ENCODE measurements around the gene REEP2. TPM values are rescaled to one million over a fixed set of nuclear protein-coding genes. Genes with fewer than 3 reads are reported as not detected.
A peak's percentile ranks its signal among the peaks of the same experiment; 100 is the strongest.

REEP2 gene
- total and polyA plus RNA-seq, 4 donors, result 0.08 to 0.28 (median 0.12) TPM; not detected in 1

DNA sequence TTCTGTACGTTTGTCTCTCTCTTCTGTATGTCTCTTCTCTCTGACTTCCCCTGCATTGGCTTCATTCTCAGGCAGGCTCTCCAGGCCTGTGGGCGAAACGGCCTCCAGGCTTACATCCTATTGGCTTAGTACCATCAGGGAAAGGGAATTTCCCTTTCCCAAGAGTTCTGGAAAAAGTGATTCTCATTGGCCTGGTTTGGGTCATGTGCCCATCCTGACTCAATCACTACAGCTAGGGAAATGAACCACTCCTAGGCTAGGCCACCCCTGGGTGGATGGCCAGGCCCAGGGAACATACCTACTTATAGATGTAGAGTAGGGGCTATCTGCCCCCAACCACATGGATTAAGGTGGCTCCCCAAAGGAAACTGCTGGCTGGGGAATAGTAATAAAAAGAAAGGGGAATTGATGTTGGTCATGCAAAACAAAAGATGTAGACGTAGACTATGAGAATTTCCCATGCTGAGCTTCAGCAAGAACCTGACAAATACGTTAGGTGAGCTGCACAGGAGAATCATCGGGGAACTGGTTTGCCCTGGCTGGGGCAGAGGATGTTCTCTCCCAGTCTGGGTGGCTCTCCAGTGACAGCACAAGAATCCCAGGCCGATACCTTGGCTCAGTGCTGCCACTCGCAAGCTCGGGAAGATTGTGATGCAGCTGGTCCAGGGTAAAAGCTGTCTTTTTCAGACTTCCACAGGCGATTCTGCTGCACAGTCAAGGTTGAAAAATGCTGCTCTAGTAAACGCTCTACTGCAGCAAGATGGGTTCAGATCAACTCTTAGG is 22.7 kb downstream of the REEP2 start:
- no peaks in the 10 kb centered on the region for H3K9me3 ChIP-seq (ENCODE audit: control insufficient read depth in 4 of 4, low read length in 3 of 4)
- H3K36me3 ChIP-seq (ENCODE audit: control insufficient read depth in 4 of 4, insufficient read depth in 3 of 4, low read depth in 1 of 4, low read length in 3 of 4), result peaks cover 0 to 1% (median 0%) of the 10 kb centered on the region in 4 donors
- TF ChIP-seq NR2F2 (IDR thresholded peaks at IDR 0.05) (no peak), HNF4G (IDR thresholded peaks at IDR 0.05) (no peak), SP1 (IDR thresholded peaks at IDR 0.05) (no peak), ZBTB33 (IDR thresholded peaks at IDR 0.05) (no peak), CTCF (IDR thresholded peaks at IDR 0.05; ENCODE audit: low read depth, low read length, missing input control) (no peak), REST (IDR thresholded peaks at IDR 0.05) (no peak)
- TF ChIP-seq, protein P1, sequence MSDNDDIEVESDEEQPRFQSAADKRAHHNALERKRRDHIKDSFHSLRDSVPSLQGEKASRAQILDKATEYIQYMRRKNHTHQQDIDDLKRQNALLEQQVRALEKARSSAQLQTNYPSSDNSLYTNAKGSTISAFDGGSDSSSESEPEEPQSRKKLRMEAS (IDR thresholded peaks at IDR 0.05), result no peak
- DNase-seq (ENCODE audit: low spot score), result no peak
- H3K27me3 ChIP-seq (ENCODE audit: control insufficient read depth in 4 of 4, insufficient read depth in 4 of 4, low read length in 3 of 4), result no peaks in the 10 kb centered on the region
- 86% methylated on average over 11 of the region's 11 CpGs for WGBS
- no peak overlapping the region for H3K27ac ChIP-seq (ENCODE audit: low read depth in 1 of 2, low read length in 2 of 2)
- no peak overlapping the region for H3K9ac ChIP-seq (ENCODE audit: low read depth in 1 of 2, low read length in 2 of 2)
- no peak overlapping the region for H3K4me3 ChIP-seq (ENCODE audit: low read depth in 1 of 3, low read length in 3 of 3)
- H3K4me1 ChIP-seq (ENCODE audit: control insufficient read depth in 4 of 4, insufficient read depth in 4 of 4, low read length in 3 of 4), result peaks cover 0 to 6% (median 5%) of the 10 kb centered on the region in 4 donors

DNA sequence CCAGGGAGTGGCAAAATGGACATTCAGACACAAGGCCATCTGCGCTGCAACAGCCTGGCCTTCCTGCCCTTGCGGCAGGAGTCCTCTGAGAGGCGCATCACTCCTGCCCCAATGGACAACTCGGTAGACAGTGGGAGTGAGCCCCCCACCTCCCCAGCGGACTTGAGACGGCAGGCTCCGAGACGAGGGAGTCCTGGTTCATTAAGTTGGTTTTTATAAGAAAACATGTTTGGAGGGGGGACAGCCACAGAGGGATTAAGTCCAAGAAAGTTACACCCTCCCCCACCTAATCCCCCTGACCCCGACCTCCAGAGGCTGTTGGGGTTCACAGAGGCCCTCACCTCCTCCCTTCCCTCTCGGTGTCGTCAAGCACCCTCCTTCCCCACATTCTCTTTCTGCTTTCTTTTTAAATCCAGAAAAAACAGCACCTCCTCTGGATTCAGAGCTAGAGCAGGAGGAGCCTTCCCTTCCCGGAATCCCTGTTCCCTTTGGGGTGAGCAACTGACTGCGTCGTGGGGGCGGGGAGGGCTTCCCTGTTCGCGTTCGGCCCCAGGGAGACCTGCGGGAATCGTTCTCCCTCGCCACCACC is 24.7 kb downstream of the REEP2 start:
- 22% methylated on average over 21 of the region's 21 CpGs for WGBS
- Histone ChIP-seq H3K36me3 (ENCODE audit: control insufficient read depth in 4 of 4, insufficient read depth in 3 of 4, low read depth in 1 of 4, low read length in 3 of 4) (peaks cover 2 to 14% (median 13%) of the 10 kb centered on the region in 4 donors), H3K9ac (ENCODE audit: low read depth in 1 of 2, low read length in 2 of 2) (peak overlapping the region; percentile 49 to 52), H3K27ac (ENCODE audit: low read depth in 1 of 2, low read length in 2 of 2) (peak overlapping the region; percentile 94 to 95), H3K27me3 (ENCODE audit: control insufficient read depth in 4 of 4, insufficient read depth in 4 of 4, low read length in 3 of 4) (no peaks in the 10 kb centered on the region), H3K9me3 (ENCODE audit: control insufficient read depth in 4 of 4, low read length in 3 of 4) (no peaks in the 10 kb centered on the region), H3K4me1 (ENCODE audit: control insufficient read depth in 4 of 4, insufficient read depth in 4 of 4, low read length in 3 of 4) (peaks cover 0 to 25% (median 14%) of the 10 kb centered on the region in 4 donors), H3K4me3 (ENCODE audit: low read depth in 1 of 3, low read length in 3 of 3) (peak overlapping the region; percentile 52 to 84 (median 83))
- TF ChIP-seq FOXA2 (IDR thresholded peaks at IDR 0.05) (no peak), RXRA (IDR thresholded peaks at IDR 0.05) (peak in 1 of 2 donors; percentile 13), CTCF (IDR thresholded peaks at IDR 0.05; ENCODE audit: low read depth, low read length, missing input control) (peak; percentile 17), HNF4A (conservative IDR thresholded peaks at IDR 0.05) (no peak), NR2F2 (IDR thresholded peaks at IDR 0.05) (peak; percentile 50), HNF4G (IDR thresholded peaks at IDR 0.05) (no peak), REST (IDR thresholded peaks at IDR 0.05) (no peak), TAF1 (conservative IDR thresholded peaks at IDR 0.05) (no peak), ZBTB33 (IDR thresholded peaks at IDR 0.05) (no peak), RAD21 (IDR thresholded peaks at IDR 0.05) (no peak)
- DNase-seq (ENCODE audit: low spot score), result no peak

Data from liver (tissue), 9 donors.